Uterus (tissue), 2 donors: ENCODE data around the gene ADCYAP1.

Source experiments
- CTCF ChIP-seq, 4 experiments: fragments of 200-600 bp in 2 of 4; fragments of 450-650 bp in 2 of 4; sonication (generic) in 2 of 4; IDR thresholded peaks; one replicate each; pipeline ENCODE4 v1.5.1; 2016 to 2019; ENCODE audit warnings: antibody characterized with exemption in 4 of 4, mild to moderate bottlenecking in 2 of 4, moderate library complexity in 1 of 4
- POLR2A ChIP-seq, 2 donors: fragments of 450-650 bp; IDR thresholded peaks; one replicate each; pipeline ENCODE4 v1.6.1; 2016; ENCODE audit warnings: antibody characterized with exemption in 2 of 2, mild to moderate bottlenecking in 1 of 2, moderate library complexity in 1 of 2

- TF ChIP-seq CTCF (IDR thresholded peaks at IDR 0.05) = no peak
- TF ChIP-seq POLR2A (IDR thresholded peaks at IDR 0.05) = no peak
These were observed 50.9 kb downstream of the ADCYAP1 start for GRCh38 chr18:955384-956066.
